Ovary (tissue), 9 donors: ENCODE results near the gene ANTXR2. TPM values are rescaled to one million over a fixed set of nuclear protein-coding genes. Genes with fewer than 3 reads are reported as not detected.

Experiments used
- DNase-seq, 5 donors: peaks; one replicate each; pipeline ENCODE4 v3.0.0-alpha.2; 2019 to 2020
- H3K27ac ChIP-seq, 2 donors: fragments of 200-600 bp; one replicate each; pipeline versions ENCODE4 v1.5.1 to v1.8.0; 2019 to 2022
- H3K27me3 ChIP-seq: fragments of 200-600 bp; one replicate; pipeline ENCODE4 v1.8.0; 2022
- H3K36me3 ChIP-seq: fragments of 200-600 bp; sonication (generic); one replicate; pipeline ENCODE4 v1.5.1; 2019
- H3K4me1 ChIP-seq: one replicate; pipeline ENCODE4 v1.8.1; 2013; ENCODE audit warnings: mild to moderate bottlenecking, moderate library complexity; ENCODE audit not compliant: insufficient read depth
- H3K4me3 ChIP-seq: fragments of 200-600 bp; sonication (generic); one replicate; pipeline ENCODE4 v1.5.1; 2017
- H3K9me3 ChIP-seq, 2 donors: fragments of 200-600 bp in 1 of 2; sonication (generic) in 1 of 2; one replicate each; pipeline versions ENCODE4 v1.5.1 to v1.8.1; 2013 to 2019; ENCODE audit warnings: mild to moderate bottlenecking in 1 of 2, moderate library complexity in 1 of 2
- CTCF ChIP-seq, 3 donors: fragments of 450-650 bp in 2 of 3; fragments of 200-600 bp in 1 of 3; IDR thresholded peaks; one replicate each; pipeline versions ENCODE4 v1.5.1 to v1.8.0; 2016 to 2022; ENCODE audit warnings: antibody characterized with exemption in 3 of 3, mild to moderate bottlenecking in 1 of 3
- EP300 ChIP-seq: sonication (generic); formaldehyde crosslinking; IDR thresholded peaks from one replicate; pipeline ENCODE4 v1.6.1; 2017; ENCODE audit warnings: antibody characterized with exemption
- POLR2A ChIP-seq: fragments of 450-650 bp; IDR thresholded peaks from one replicate; pipeline ENCODE4 v1.6.1; 2017; ENCODE audit warnings: antibody characterized with exemption, mild to moderate bottlenecking, moderate library complexity
- WGBS, 3 donors: extraction: QIAGEN DNeasy Blood & Tissue Kit in 1 of 3; methylation state at CpG; one replicate each; pipeline versions ENCODE4 v1.1.5 to v1.1.7; 2013 to 2017; 5-methylcytosine and 5-hydroxymethylcytosine counted together
- intact Hi-C, 4 donors: fragments of 100-400 bp; cut with DNase I; formaldehyde crosslinking; loops; one replicate each; pipeline versions ENCODE4 v1.11.0 to v1.15.1; 2022 to 2023
- polyA plus RNA-seq, 2 donors: library from polyadenylated mRNA; stranded (reverse); fragments of 200-250 nt in 1 of 2; fragments of 350-450 nt in 1 of 2; fragmentation: Illumina TruSeq in 1 of 2; extraction: RNeasy Lipid Tissue Mini Kit (QIAGEN cat#74804) in 1 of 2; gene quantifications; one replicate each; pipeline ENCODE4 v1.2.3, GENCODE V29; 2013 to 2014
- total RNA-seq, 7 donors: library from RNA; depleted of rRNA in 2 of 7; stranded (reverse); fragments of >200 nt in 2 of 7; fragmentation: NEBNext Ultra II Directional in 3 of 7; extraction: Animal tissue kit (Norgen Biotek cat#: 25700) in 3 of 7; gene quantifications; one replicate each; pipeline versions ENCODE4 v1.1.0 to v1.2.4, GENCODE V29; 2016 to 2023
- donor health status: DM: no; HTN: no; CAD: no; lungs with moderate emphysema.
- donor health status: DM: no; HTN: no; CAD: no.
- donor health status: Bipolar disorder and iron deficiency.
- donor health status: DM: yes; HTN: yes; CAD: no.
- donor health status: DM: no; HTN: no; CAD: no.
- donor health status: DM: yes; HTN: yes; CAD: no.

Gene ANTXR2
- total and polyA plus RNA-seq, 9 donors: 64.4 to 231 (median 88.7) TPM

GRCh38 chr4:80009806-80010205, 63.2 kb downstream of the ANTXR2 start:
- H3K27me3 ChIP-seq: no peaks in the 10 kb centered on the region
- H3K4me3 ChIP-seq: no peak overlapping the region
- TF ChIP-seq POLR2A (no peak), CTCF (IDR thresholded peaks at IDR 0.05) (no peak), EP300 (no peak)
- no peaks in the 10 kb centered on the region for H3K9me3 ChIP-seq
- intact Hi-C loops: no loop called here
- H3K36me3 ChIP-seq: no peaks in the 10 kb centered on the region
- no peak for DNase-seq
- H3K4me1 ChIP-seq: peaks cover 2% of the 10 kb centered on the region
- H3K27ac ChIP-seq: no peak overlapping the region

- Histone ChIP-seq H3K9me3 (no peaks in the 10 kb centered on the region), H3K27me3 (no peaks in the 10 kb centered on the region), H3K4me3 (no peak overlapping the region), H3K4me1 (peaks cover 2% of the 10 kb centered on the region), H3K27ac (no peak overlapping the region), H3K36me3 (no peaks in the 10 kb centered on the region)
- no peak for TF ChIP-seq EP300
- TF ChIP-seq POLR2A: no peak
- no peak for TF ChIP-seq CTCF (IDR thresholded peaks at IDR 0.05)
- intact Hi-C loops: no loop called here
- no peak for DNase-seq
- WGBS, 3 donors: 0% methylated on average over 1 of the region's 1 CpG
Measured at GRCh38 chr4:80008971-80009370, 64.1 kb downstream of the ANTXR2 start.

- Histone ChIP-seq H3K27me3 (no peaks in the 10 kb centered on the region), H3K4me1 (peaks cover 2% of the 10 kb centered on the region), H3K9me3 (no peaks in the 10 kb centered on the region), H3K4me3 (no peak overlapping the region), H3K27ac (no peak overlapping the region), H3K36me3 (no peaks in the 10 kb centered on the region)
- no peak for DNase-seq
- TF ChIP-seq EP300 (no peak), CTCF (IDR thresholded peaks at IDR 0.05) (no peak), POLR2A (no peak)
- WGBS, 3 donors: 88 to 93% (median 90%) methylated on average over 3 of the region's 3 CpGs
- intact Hi-C loops: no loop called here
Measured at GRCh38 chr4:80008351-80008750, 64.7 kb downstream of the ANTXR2 start.

- intact Hi-C loops: no loop called here
- no peaks in the 10 kb centered on the region for H3K36me3 ChIP-seq
- no peak overlapping the region for H3K4me3 ChIP-seq
- WGBS, 3 donors: 83 to 91% (median 90%) methylated on average over 3 of the region's 3 CpGs
- H3K9me3 ChIP-seq: no peaks in the 10 kb centered on the region
- no peak for DNase-seq
- H3K4me1 ChIP-seq: peaks cover 2% of the 10 kb centered on the region
- TF ChIP-seq CTCF (IDR thresholded peaks at IDR 0.05): no peak
- no peak for TF ChIP-seq EP300
- no peak overlapping the region for H3K27ac ChIP-seq
- no peaks in the 10 kb centered on the region for H3K27me3 ChIP-seq
Measured at GRCh38 chr4:80007745-80008149, 65.3 kb downstream of the ANTXR2 start.
